GM21786 (cell line): Measurements from ENCODE around the gene FZD2.

Source experiments
- ATAC-seq: cut with Tn5 transposase; IDR thresholded peaks from one replicate; pipeline ENCODE4 v1.9.1; 2021; ENCODE audit not compliant: unreplicated experiment

FZD2 gene

GRCh38 chr17:44606658-44607057 is 49.4 kb downstream of the FZD2 start:
- no peak for ATAC-seq

DNA sequence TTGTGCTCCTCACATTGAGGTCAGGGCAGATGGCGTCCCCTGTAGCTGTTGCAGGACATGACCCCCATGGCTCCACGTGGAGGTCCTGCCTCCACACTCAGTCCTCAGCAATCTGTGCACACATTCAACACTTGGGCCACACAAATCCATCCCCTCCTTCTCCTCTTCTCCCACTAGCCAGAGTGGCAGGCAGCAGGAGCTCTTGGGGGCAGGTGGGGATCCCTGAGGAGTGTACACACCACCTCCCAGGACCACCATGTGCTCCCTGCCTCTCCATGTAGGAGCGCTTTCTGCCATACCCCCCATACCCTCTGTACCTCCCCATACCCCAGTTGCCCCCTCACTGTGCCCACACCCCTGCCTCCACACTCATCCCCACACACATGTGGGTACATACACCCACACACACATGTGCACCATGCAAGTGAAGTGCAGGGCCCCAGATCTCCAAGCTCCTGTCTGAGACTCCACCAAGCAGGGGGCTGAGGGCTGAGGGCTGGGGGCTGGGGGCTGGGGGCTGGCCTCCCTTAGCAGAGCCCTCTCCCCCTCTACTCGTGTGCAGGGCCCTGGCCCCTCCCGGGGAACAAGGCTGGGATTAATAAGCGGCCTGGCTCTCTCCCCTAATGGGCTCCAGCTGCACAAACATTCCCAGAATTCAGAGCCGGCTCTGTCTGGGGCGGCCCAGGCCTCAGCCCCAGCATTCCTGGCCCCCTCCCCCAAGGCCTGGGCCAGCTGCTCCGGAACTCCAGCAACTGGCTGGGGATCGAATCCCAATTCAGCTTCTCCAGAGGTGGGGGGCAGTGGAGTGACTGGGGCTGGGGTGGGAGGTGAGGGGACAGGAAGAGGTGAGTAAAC is 50.8 kb downstream of the FZD2 start:
- ATAC-seq: no peak

DNA sequence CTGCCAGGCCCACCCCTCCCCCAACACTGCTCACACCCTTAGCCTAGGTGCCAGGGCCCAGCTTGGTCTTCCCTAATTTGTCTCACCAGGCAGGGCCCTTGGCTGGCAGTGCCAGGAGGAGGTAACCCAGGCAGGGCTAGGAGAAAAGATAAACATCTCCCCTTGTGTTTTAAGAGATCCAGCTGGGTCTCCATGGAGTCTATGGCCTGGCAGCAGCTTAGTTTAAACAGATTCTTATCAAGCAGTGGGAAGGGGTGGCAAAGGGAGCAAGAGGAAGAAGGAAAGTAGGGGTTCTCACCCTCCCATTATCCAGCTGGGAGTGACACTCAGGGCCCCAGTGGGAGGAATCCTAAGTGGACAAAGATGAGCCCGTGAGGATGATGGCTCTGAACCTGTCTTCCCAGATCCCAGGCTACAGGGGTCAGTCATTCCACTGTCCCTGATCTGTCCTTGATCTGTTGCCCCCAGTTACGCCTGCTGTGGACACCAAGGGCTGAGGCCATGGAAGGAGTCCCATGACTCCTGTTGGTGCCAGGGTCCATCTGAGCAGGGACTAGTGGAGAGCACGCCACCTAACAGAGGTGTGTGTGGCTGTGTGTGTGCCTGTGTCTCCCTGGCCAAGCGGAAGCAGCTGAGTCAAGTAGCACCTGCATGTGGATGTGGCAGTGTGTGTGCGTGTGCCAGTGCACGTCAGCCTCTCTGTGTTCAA is 51.6 kb downstream of the FZD2 start:
- ATAC-seq: no peak

- ATAC-seq: no peak
Measured at GRCh38 chr17:44610331-44610730, 53.0 kb downstream of the FZD2 start.
